Stimulated activated CD4-positive, alpha-beta T cell treated with anti-CD3 and anti-CD28 coated beads, Interleukin-4, amount 100 ng/mL, for 48 hours (primary cell): ENCODE results near the gene MRPL12.

ENCODE experiments used
- DNase-seq, 2 donors: peaks; one replicate each; pipeline ENCODE4 v3.0.0-alpha.2; 2020; ENCODE audit warnings: low read depth in 2 of 2

MRPL12 gene

DNA sequence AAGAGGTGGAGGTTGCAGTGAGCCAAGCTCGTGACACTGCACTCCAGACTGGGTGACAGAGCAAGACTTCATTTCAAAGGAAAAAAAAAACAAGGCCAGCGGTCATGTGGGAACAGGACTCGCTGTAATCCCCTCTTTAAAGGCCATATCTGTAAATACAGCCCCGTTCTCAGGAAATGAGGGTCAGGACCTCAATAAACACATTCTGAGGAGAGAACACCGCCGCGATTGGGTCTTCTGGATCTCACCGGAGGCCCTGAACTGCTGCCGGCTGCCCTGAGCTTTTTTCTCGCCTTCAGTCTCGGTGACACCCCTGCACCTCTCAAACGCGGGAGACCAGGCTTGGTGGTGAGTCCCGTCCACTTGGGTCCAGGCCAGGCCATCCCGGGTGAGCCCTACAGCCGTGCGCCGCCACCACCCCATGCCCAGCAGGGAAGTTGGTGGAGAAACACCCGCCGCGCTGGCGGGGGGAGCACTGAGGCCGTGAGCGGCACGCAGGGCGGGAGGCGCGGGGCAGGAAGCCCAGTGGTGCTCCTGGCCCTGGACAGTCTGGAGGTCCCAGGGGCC lies 37.3 kb downstream of the MRPL12 start:
- no peak for DNase-seq

DNA sequence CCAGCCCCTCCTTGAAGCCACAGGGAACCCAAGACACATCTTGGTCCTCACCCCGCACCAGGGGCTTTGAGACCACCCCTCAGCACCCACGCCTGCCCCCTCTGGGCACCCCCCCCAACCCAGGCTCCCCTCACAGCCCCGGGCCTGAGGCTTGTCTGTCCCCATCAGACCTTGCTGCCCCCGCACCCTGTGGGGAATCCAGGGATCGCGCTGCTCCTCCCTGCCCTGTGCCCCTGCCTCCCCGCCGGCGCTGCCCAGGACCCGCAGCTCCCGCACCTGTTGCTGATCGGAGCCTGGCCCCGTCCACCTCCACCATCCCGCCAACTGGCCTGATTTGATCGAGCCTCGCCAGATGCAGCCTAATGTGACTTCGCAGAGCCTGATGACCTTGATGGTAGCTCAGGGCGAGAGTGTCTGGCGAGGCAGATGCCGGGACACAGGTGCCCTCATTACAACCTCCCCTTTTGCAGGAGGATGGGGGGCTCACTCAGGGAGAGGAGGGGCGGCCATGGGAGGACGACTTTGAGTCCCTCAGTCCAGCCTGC lies 38.0 kb downstream of the MRPL12 start:
- no peak for DNase-seq

DNA sequence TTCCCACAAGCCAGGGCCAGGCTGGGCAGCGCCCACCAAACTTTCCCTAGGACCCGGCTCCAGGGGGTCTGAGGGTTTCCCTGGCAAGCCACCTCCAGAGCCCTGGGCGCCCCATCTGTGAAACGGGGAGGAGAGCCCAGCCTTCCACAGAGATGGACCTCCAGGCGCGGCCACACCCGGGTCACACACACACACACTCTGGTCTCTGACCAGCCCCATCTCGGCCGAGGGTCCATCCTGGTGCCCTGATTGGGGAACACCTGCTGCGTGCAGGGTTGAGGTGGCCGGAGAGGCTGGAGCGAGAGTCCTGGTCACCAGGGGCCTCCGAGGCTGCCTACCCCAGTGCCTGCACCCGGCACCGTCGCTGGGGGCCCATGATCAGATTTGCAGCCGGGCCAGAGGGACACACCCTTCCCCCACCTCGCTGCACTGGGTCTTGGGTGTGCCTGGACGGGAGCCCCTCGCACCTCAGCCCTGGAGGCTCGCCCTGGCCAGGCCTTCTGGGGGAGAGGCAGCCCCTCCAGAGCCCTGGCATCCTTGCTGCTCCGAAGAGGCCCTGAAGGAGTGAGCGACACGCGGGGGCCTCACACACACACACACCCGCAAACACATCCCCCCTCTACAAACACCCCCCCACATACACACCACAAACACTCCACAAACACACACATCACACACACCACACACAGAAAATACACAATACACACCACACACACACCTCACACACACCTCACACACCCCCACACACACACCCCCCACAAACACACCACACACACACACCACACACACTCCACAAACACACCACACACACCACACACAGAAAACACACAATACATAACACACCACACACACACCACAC lies 38.7 kb downstream of the MRPL12 start:
- DNase-seq, result no peak
